Heart left ventricle (tissue), 13 donors: Measurements from ENCODE around the gene C2orf76.

Experiments
- CTCF ChIP-seq, 12 donors: fragments of 200-600 bp; sonication (generic) in 4 of 12; IDR thresholded peaks; one replicate each; pipeline versions ENCODE4 v1.5.0 to v1.8.0; 2018 to 2022; ENCODE audit warnings: antibody characterized with exemption in 12 of 12, mild to moderate bottlenecking in 5 of 12
- POLR2A ChIP-seq, 2 donors: fragments of 450-650 bp; IDR thresholded peaks; one replicate each; pipeline ENCODE4 v1.6.1; 2017; ENCODE audit warnings: antibody characterized with exemption in 2 of 2, mild to moderate bottlenecking in 2 of 2, moderate library complexity in 2 of 2
- donor health status: ischemic (EF 13 %, LVEDD 7.1; RV severe dilation, severe dysfunction).
- donor health status: DM: no; HTN: yes; CAD: no.
- donor health status: DM: no; HTN: no; CAD: no.
- donor health status: ischemic (EF 25% LVEDD 6.9; RV normal size, moderate dysfunction).
- donor health status: ischemic (EF 25% LVEDD 5.7; RV mildly dilated, moderate dysfunction).
- donor health status: ischemic (EF 35%, LVEDD 5.7; RV mildly dilated, moderate dysfunction).
- donor health status: nonischemic (EF 11% LVEDD 7.7; RV severe dilation, severe dysfunction).
- donor health status: DM: yes; HTN: yes; CAD: no.
- donor health status: PGD.
- donor health status: ischemic (EF 29% LVEDD 5.4; RV normal size, mild dysfunction).
- donor health status: nonischemic (EF 23%, LVEDD 6.1; RV moderate dilation, normal function).

GRCh38 chr2:119352357-119352756, 14.3 kb downstream of the C2orf76 start:
- TF ChIP-seq POLR2A (IDR thresholded peaks at IDR 0.05): peak in 1 of 2 donors; percentile 30
- no peak for TF ChIP-seq CTCF (IDR thresholded peaks at IDR 0.05)
